Islet of Langerhans (tissue), 1 donor: ENCODE measurements around the gene VIT.
"Not testable (repeated sequence)": the region's sequence is repeated elsewhere in the genome, so short reads cannot be mapped to it uniquely, and the experiment has no call there.

ENCODE experiments used
- FAIRE-seq: peaks from one replicate; lab custom pipeline; 2011; peaks lifted over from hg19 to GRCh38; lab: Jason Lieb, UNC

The VIT gene

GRCh38 chr2:36807223-36807886, 110.8 kb downstream of the VIT start:
- FAIRE-seq = no peak

GRCh38 chr2:36808386-36809068, 112.0 kb downstream of the VIT start:
- FAIRE-seq = no peak

- no peak for FAIRE-seq
These were observed 112.5 kb downstream of the VIT start for GRCh38 chr2:36809069-36809445.

- FAIRE-seq = no peak
These were observed 114.6 kb downstream of the VIT start for GRCh38 chr2:36811071-36811470.

- FAIRE-seq = no peak
These were observed 115.7 kb downstream of the VIT start for GRCh38 chr2:36812196-36812595.

- no peak for FAIRE-seq
These were observed 122.0 kb downstream of the VIT start for GRCh38 chr2:36818542-36818941.

GRCh38 chr2:36819095-36819711, 122.7 kb downstream of the VIT start:
- no peak for FAIRE-seq

GRCh38 chr2:36820942-36821605, 124.6 kb downstream of the VIT start:
- FAIRE-seq = no peak

- FAIRE-seq = no peak
These were observed 127.4 kb downstream of the VIT start for GRCh38 chr2:36823862-36824261.

GRCh38 chr2:36824273-36824672, 127.8 kb downstream of the VIT start:
- no peak for FAIRE-seq

GRCh38 chr2:36824683-36825082, 128.2 kb downstream of the VIT start:
- not testable (repeated sequence) for FAIRE-seq

- no peak for FAIRE-seq
These were observed 134.7 kb downstream of the VIT start for GRCh38 chr2:36831185-36831584.

- no peak for FAIRE-seq
These were observed 137.7 kb downstream of the VIT start for GRCh38 chr2:36834203-36834602.

GRCh38 chr2:36834731-36835524, 138.4 kb downstream of the VIT start:
- FAIRE-seq = no peak

- FAIRE-seq = no peak
These were observed 143.6 kb downstream of the VIT start for GRCh38 chr2:36839976-36840617.

GRCh38 chr2:36843838-36844237, 147.3 kb downstream of the VIT start:
- FAIRE-seq = no peak

- no peak for FAIRE-seq
These were observed 152.8 kb downstream of the VIT start for GRCh38 chr2:36849265-36849664.

- no peak for FAIRE-seq
These were observed 157.7 kb downstream of the VIT start for GRCh38 chr2:36854241-36854640.

- no peak for FAIRE-seq
These were observed 158.9 kb downstream of the VIT start for GRCh38 chr2:36855429-36855828.

- FAIRE-seq = no peak
These were observed 161.2 kb downstream of the VIT start for GRCh38 chr2:36857713-36858112.

GRCh38 chr2:36858551-36859365, 162.3 kb downstream of the VIT start:
- FAIRE-seq = no peak
